ENCODE measurements around the gene DPM2. TPM values are rescaled to one million over a fixed set of nuclear protein-coding genes. Genes with fewer than 3 reads are reported as not detected.

DPM2 gene, protein sequence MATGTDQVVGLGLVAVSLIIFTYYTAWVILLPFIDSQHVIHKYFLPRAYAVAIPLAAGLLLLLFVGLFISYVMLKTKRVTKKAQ
- total RNA-seq (ENCODE audit: low replicate concordance): 9.1 and 20.5 TPM in 2 replicates

DNA sequence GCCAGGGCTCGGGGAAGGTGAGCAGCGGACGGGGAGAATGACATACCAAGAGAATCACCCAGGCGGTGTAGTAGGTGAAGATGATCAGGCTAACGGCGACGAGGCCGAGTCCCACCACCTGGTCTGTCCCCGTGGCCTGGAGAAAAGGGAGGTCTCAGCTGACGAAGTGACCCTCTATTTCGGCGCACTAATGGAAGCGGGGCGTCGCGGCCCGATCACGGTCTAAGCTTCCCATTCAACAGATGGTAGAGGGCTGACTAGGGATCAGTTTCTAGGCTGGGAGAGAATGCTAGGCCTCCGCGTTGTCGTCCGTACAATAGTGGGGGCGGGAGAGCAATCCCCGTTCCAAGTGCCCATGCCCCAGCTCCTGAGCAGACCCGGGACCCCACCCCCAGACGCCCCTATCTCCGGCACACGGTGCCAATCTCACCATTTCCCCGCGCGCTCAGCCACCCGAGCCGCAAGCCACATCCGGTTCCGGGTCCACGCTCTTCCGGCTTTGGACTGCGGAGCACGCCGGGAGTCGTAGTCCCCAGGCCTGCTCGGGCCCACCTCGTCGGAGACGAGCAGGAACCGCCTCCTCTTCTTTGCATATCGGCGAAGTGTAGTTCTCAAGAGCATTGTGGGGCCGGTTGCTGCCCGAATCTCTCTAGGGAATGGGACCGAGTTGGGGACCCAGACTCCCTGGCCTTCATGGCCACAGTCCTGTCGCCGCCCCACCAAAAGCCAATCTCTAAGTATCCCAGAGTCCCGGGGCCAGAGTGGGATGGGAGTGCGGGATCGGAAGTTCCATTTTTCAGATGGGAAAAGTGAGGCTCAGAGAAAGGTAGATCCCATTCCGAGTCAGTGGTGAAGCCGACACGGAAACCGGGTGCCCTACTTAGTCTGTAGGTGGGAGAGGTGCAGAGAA lies at the start of gene DPM2:
Gene DPM2, minus strand, starts transcription at position 467 of the 910 bp plus-strand sequence. Its CDS starts 34 bp downstream, at position 433.
- Histone ChIP-seq H2AFZ (replicated peaks) (peak within 1 kb of the TSS; percentile 70), H4K20me1 (ENCODE audit: low read depth) (peaks cover 20% of the 10 kb centered on the region)

DNA sequence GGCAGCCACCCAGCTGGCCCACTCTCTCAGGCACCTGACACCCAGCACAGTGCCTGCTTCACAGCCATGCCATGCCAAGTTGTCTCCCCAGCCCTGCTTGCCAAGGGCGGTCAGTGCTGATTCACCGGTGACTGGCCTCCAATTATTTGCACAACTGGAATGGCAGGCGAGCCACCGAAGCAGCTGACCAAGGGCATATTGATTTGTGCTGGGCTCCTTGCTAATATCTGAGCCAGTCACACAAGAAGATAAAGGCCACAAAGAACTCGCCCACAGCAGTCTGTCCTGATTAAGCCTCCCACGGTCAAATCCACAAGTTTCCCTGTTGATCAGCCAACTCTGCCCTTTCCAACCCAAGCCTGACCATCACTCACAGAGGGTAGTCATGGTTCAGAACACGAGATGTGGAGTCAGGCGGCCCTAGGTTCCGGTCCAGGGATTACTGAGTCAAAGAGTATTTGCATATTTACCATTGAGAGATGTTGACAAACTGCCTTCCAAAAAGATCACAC lies 49.5 kb upstream of the DPM2 start:
- Histone ChIP-seq H3K36me3 (no peaks in the 10 kb centered on the region), H3F3A (ENCODE audit: low read depth) (no peaks in the 10 kb centered on the region), H3K9me3 (ENCODE audit: low read depth) (no peaks in the 10 kb centered on the region), H3K4me1 (peaks cover 3% of the 10 kb centered on the region), H3K27me3 (no peaks in the 10 kb centered on the region), H4K20me1 (ENCODE audit: low read depth) (no peaks in the 10 kb centered on the region), H2AFZ (replicated peaks) (no peak overlapping the region), H3K27ac (no peak overlapping the region), H3K9ac (no peak overlapping the region), H3K79me2 (ENCODE audit: low read depth) (no peaks in the 10 kb centered on the region), H3K4me3 (no peak overlapping the region), H3K4me2 (no peak overlapping the region)
- Mint-ChIP-seq H3K27me3 (ENCODE audit: insufficient read depth, low read depth) (peaks cover 9% of the 10 kb centered on the region), H3K4me3 (no peak overlapping the region), H3K36me3 (no peaks in the 10 kb centered on the region), H3K27ac (no peak overlapping the region), H3K4me1 (peaks cover 8% of the 10 kb centered on the region), H3K9me3 (no peaks in the 10 kb centered on the region)
- no peak for TF ChIP-seq EZH2phosphoT487 (IDR thresholded peaks at IDR 0.05)
- TF ChIP-seq, protein P1, sequence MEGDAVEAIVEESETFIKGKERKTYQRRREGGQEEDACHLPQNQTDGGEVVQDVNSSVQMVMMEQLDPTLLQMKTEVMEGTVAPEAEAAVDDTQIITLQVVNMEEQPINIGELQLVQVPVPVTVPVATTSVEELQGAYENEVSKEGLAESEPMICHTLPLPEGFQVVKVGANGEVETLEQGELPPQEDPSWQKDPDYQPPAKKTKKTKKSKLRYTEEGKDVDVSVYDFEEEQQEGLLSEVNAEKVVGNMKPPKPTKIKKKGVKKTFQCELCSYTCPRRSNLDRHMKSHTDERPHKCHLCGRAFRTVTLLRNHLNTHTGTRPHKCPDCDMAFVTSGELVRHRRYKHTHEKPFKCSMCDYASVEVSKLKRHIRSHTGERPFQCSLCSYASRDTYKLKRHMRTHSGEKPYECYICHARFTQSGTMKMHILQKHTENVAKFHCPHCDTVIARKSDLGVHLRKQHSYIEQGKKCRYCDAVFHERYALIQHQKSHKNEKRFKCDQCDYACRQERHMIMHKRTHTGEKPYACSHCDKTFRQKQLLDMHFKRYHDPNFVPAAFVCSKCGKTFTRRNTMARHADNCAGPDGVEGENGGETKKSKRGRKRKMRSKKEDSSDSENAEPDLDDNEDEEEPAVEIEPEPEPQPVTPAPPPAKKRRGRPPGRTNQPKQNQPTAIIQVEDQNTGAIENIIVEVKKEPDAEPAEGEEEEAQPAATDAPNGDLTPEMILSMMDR (IDR thresholded peaks at IDR 0.05): no peak
- no peak for TF ChIP-seq EZH2 (IDR thresholded peaks at IDR 0.05)
- no peak for DNase-seq (ENCODE audit: low spot score)

More for the DNA sequence above, at the start of gene DPM2:
- H3K4me2 ChIP-seq: peak within 1 kb of the TSS; percentile 99
- H3K9ac ChIP-seq: peak within 1 kb of the TSS; percentile 80
- no peak for TF ChIP-seq EZH2phosphoT487 (IDR thresholded peaks at IDR 0.05)
- TF ChIP-seq, protein P1 (IDR thresholded peaks at IDR 0.05): no peak
- no peak for TF ChIP-seq EZH2 (IDR thresholded peaks at IDR 0.05)
- DNase-seq (ENCODE audit: low spot score): peak; percentile 92
- Mint-ChIP-seq H3K27ac (peak within 1 kb of the TSS; percentile 87), H3K4me3 (peak within 1 kb of the TSS; percentile 97), H3K9me3 (no peaks in the 10 kb centered on the region), H3K27me3 (ENCODE audit: insufficient read depth, low read depth) (peaks cover 10% of the 10 kb centered on the region), H3K4me1 (peaks cover 34% of the 10 kb centered on the region), H3K36me3 (peaks cover 7% of the 10 kb centered on the region)
- peaks cover 12% of the 10 kb centered on the region for H3F3A ChIP-seq (ENCODE audit: low read depth)
- no peak within 1 kb of the TSS for H3K27ac ChIP-seq
- H3K36me3 ChIP-seq: no peaks in the 10 kb centered on the region
- H3K4me3 ChIP-seq: peak within 1 kb of the TSS; percentile 94
- H3K27me3 ChIP-seq: no peaks in the 10 kb centered on the region
- no peaks in the 10 kb centered on the region for H3K9me3 ChIP-seq (ENCODE audit: low read depth)
- H3K79me2 ChIP-seq (ENCODE audit: low read depth): peaks cover 16% of the 10 kb centered on the region
- H3K4me1 ChIP-seq: peaks cover 11% of the 10 kb centered on the region

DNA sequence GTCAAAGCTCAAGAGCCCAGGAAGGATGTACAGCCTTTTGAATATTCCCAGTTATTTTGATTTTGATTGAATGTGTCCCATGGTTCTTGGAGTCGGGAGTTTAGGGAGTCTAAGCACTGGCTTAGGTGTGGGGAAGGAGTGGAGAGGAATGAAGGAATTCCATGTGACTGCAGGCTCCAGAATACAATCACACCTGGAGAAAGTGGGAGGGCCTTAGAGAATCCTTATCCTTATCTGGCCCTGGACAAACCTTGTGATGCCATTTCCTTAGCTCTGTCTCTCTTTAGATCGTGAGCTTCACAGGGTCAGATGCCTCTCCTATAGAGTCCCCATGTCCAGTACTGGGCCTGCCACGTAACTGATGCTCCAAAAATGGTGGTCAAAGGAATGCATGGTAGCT lies 47.4 kb upstream of the DPM2 start:
- Histone ChIP-seq H4K20me1 (ENCODE audit: low read depth) (peaks cover 3% of the 10 kb centered on the region), H3K9ac (no peak overlapping the region), H3K4me2 (no peak overlapping the region), H3K4me3 (no peak overlapping the region), H3K27ac (no peak overlapping the region), H3F3A (ENCODE audit: low read depth) (peaks cover 9% of the 10 kb centered on the region), H2AFZ (replicated peaks) (no peak overlapping the region), H3K9me3 (ENCODE audit: low read depth) (no peaks in the 10 kb centered on the region), H3K4me1 (peaks cover 11% of the 10 kb centered on the region), H3K27me3 (no peaks in the 10 kb centered on the region), H3K36me3 (no peaks in the 10 kb centered on the region), H3K79me2 (ENCODE audit: low read depth) (peaks cover 3% of the 10 kb centered on the region)
- TF ChIP-seq EZH2 (IDR thresholded peaks at IDR 0.05) (no peak), EZH2phosphoT487 (IDR thresholded peaks at IDR 0.05) (no peak)
- TF ChIP-seq, protein P1 (IDR thresholded peaks at IDR 0.05): no peak
- H3K27me3 Mint-ChIP-seq (ENCODE audit: insufficient read depth, low read depth): peaks cover 9% of the 10 kb centered on the region
- no peaks in the 10 kb centered on the region for H3K9me3 Mint-ChIP-seq
- H3K27ac Mint-ChIP-seq: no peak overlapping the region
- no peaks in the 10 kb centered on the region for H3K36me3 Mint-ChIP-seq
- H3K4me1 Mint-ChIP-seq: peaks cover 18% of the 10 kb centered on the region
- H3K4me3 Mint-ChIP-seq: no peak overlapping the region
- DNase-seq (ENCODE audit: low spot score): no peak
